Brain microvascular endothelial cell (primary cell): ENCODE data around the gene WNK2.

Experiments used
- DNase-seq: peaks from one replicate; pipeline ENCODE4 v3.0.0-alpha.2; 2020
- H3K27ac ChIP-seq: fragments of 250-450 bp; sonication (Bioruptor Pico); 2 replicates; pipeline ENCODE4 v1.5.1; 2020; ENCODE audit warnings: mild to moderate bottlenecking, moderate library complexity
- H3K27me3 ChIP-seq: fragments of 250-450 bp; sonication (Bioruptor Pico); replicated peaks from 2 replicates; pipeline ENCODE4 v1.5.1; 2020; ENCODE audit warnings: mild to moderate bottlenecking
- H3K36me3 ChIP-seq: fragments of 250-450 bp; sonication (Bioruptor Pico); replicated peaks from 2 replicates; pipeline ENCODE4 v1.5.1; 2020; ENCODE audit warnings: mild to moderate bottlenecking
- H3K4me3 ChIP-seq: 2 replicates; pipeline ENCODE4 v1.5.1; 2011; ENCODE audit warnings: low read depth, mild to moderate bottlenecking, control low read depth, low read length, moderate library complexity
- CTCF ChIP-seq: IDR thresholded peaks from 2 replicates; pipeline ENCODE4 v1.5.1; 2011; ENCODE audit warnings: low read depth, mild to moderate bottlenecking, moderate library complexity, low read length, control low read depth, inconsistent platforms; ENCODE audit errors: missing control alignments
- in situ Hi-C: cut with HindIII; loops from 2 replicates; pipeline ENCODE4 v1.10.0; 2017; ENCODE audit warnings: low sequenced_read_pairs, low pct_ligation_motif_present

The WNK2 gene

GRCh38 chr9:93305497-93306020 is 121.6 kb downstream of the WNK2 start:
- H3K27ac ChIP-seq: no peak overlapping the region
- no peak for TF ChIP-seq CTCF
- no peaks in the 10 kb centered on the region for H3K27me3 ChIP-seq
- no peak overlapping the region for H3K4me3 ChIP-seq
- in situ Hi-C loops: no loop called here
- no peaks in the 10 kb centered on the region for H3K36me3 ChIP-seq
- no peak for DNase-seq

GRCh38 chr9:93306081-93306480 is 122.1 kb downstream of the WNK2 start:
- in situ Hi-C loops: no loop called here
- Histone ChIP-seq H3K4me3 (no peak overlapping the region), H3K27ac (no peak overlapping the region), H3K36me3 (no peaks in the 10 kb centered on the region), H3K27me3 (no peaks in the 10 kb centered on the region)
- no peak for TF ChIP-seq CTCF
- DNase-seq: no peak

- H3K36me3 ChIP-seq: no peaks in the 10 kb centered on the region
- H3K27me3 ChIP-seq: no peaks in the 10 kb centered on the region
- TF ChIP-seq CTCF: no peak
- H3K4me3 ChIP-seq: no peak overlapping the region
- DNase-seq: no peak
- in situ Hi-C loops: no loop called here
- no peak overlapping the region for H3K27ac ChIP-seq
Measured at GRCh38 chr9:93306579-93307091, 122.7 kb downstream of the WNK2 start.

- no peak for DNase-seq
- no peak for TF ChIP-seq CTCF
- H3K36me3 ChIP-seq: no peaks in the 10 kb centered on the region
- no peak overlapping the region for H3K4me3 ChIP-seq
- no peaks in the 10 kb centered on the region for H3K27me3 ChIP-seq
- in situ Hi-C loops: no loop called here
- no peak overlapping the region for H3K27ac ChIP-seq
Measured at GRCh38 chr9:93307468-93308157, 123.7 kb downstream of the WNK2 start.

GRCh38 chr9:93308158-93308602 is 124.2 kb downstream of the WNK2 start:
- DNase-seq: no peak
- Histone ChIP-seq H3K27ac (no peak overlapping the region), H3K4me3 (no peak overlapping the region), H3K36me3 (no peaks in the 10 kb centered on the region), H3K27me3 (no peaks in the 10 kb centered on the region)
- in situ Hi-C loops: no loop called here
- TF ChIP-seq CTCF: no peak

- DNase-seq: no peak
- TF ChIP-seq CTCF: no peak
- Histone ChIP-seq H3K27ac (no peak overlapping the region), H3K36me3 (no peaks in the 10 kb centered on the region), H3K27me3 (no peaks in the 10 kb centered on the region), H3K4me3 (no peak overlapping the region)
- in situ Hi-C loops: no loop called here
Measured at GRCh38 chr9:93308676-93309075, 124.7 kb downstream of the WNK2 start.
